MCF 10A (cell line): ENCODE data around the gene GAS2L1. TPM values are rescaled to one million over a fixed set of nuclear protein-coding genes. Genes with fewer than 3 reads are reported as not detected.

ENCODE experiments used
- BruUV-seq: library from RNA; stranded (reverse); fragments of 400-500 nt; replicated peaks from 2 replicates; lab custom pipeline; 2021; lab: Mats Ljungman, UMichigan
- CTCF ChIA-PET: fragments of 300-600 bp; sonication (Branson Sonifier 250); formaldehyde crosslinking; extraction: SDS; loops from one replicate; lab custom pipeline; 2021; ENCODE audit warnings: antibody characterized with exemption, inconsistent platforms; lab: Yijun Ruan, JAX
- POLR2A ChIA-PET: fragments of 300-600, 350-650 bp; sonication (Branson Sonifier 250); formaldehyde crosslinking; extraction: SDS; loops from one replicate; lab custom pipeline; 2020; ENCODE audit warnings: antibody characterized with exemption, inconsistent platforms; lab: Yijun Ruan, JAX
- DNase-seq: peaks from one replicate; pipeline ENCODE4 v3.0.0-alpha.2; 2018; ENCODE audit not compliant: unreplicated experiment
- H3K27ac Mint-ChIP-seq: one replicate; pipeline ENCODE4 v1.8.0; 2022; ENCODE audit warnings: mild to moderate bottlenecking, low read depth, mixed read lengths; ENCODE audit not compliant: unreplicated experiment
- H3K27me3 Mint-ChIP-seq: one replicate; pipeline ENCODE4 v1.8.0; 2022; ENCODE audit warnings: mixed read lengths; ENCODE audit not compliant: insufficient read depth, unreplicated experiment
- H3K36me3 Mint-ChIP-seq: one replicate; pipeline ENCODE4 v1.8.0; 2022; ENCODE audit warnings: mild to moderate bottlenecking, moderate library complexity, mixed read lengths; ENCODE audit not compliant: insufficient read depth, unreplicated experiment
- H3K4me1 Mint-ChIP-seq: one replicate; pipeline ENCODE4 v1.8.0; 2022; ENCODE audit warnings: mixed read lengths; ENCODE audit not compliant: insufficient read depth, unreplicated experiment
- H3K4me3 Mint-ChIP-seq: one replicate; pipeline ENCODE4 v1.8.0; 2022; ENCODE audit warnings: mild to moderate bottlenecking, moderate library complexity, mixed read lengths; ENCODE audit not compliant: unreplicated experiment
- H3K9me3 Mint-ChIP-seq: one replicate; pipeline ENCODE4 v1.8.0; 2022; ENCODE audit warnings: mixed read lengths; ENCODE audit not compliant: unreplicated experiment
- intact Hi-C: fragments of 100-400 bp; cut with micrococcal nuclease; formaldehyde crosslinking; loops from 2 replicates; pipeline ENCODE4 v1.14.1; 2022
- total RNA-seq: library from RNA; stranded (reverse); gene quantifications from 2 replicates; pipeline ENCODE4 v1.2.3, GENCODE V29; 2022
- TF ChIP-seq, protein P1 (sequence below): fragments of 200-600 bp; IDR thresholded peaks from one replicate; pipeline ENCODE4 v1.8.0; 2022; ENCODE audit warnings: antibody characterized with exemption, mild to moderate bottlenecking; ENCODE audit not compliant: unreplicated experiment

GAS2L1 gene
- total RNA-seq, 1 experiment from 2014 or later, result 17.2 TPM

- DNase-seq, result no peak
- intact Hi-C loops, result no loop called here
- POLR2A ChIA-PET, result interaction anchor here (1.2 kb wide), 1 partner anchor 18 kb away, joined by 4 read pairs; no protein-coding TSS in a partner anchor
- CTCF ChIA-PET, result no interaction called here
- H3K36me3 Mint-ChIP-seq, result peaks cover 38% of the 10 kb centered on the region
- no peaks in the 10 kb centered on the region for H3K27me3 Mint-ChIP-seq
- TF ChIP-seq, protein P1, sequence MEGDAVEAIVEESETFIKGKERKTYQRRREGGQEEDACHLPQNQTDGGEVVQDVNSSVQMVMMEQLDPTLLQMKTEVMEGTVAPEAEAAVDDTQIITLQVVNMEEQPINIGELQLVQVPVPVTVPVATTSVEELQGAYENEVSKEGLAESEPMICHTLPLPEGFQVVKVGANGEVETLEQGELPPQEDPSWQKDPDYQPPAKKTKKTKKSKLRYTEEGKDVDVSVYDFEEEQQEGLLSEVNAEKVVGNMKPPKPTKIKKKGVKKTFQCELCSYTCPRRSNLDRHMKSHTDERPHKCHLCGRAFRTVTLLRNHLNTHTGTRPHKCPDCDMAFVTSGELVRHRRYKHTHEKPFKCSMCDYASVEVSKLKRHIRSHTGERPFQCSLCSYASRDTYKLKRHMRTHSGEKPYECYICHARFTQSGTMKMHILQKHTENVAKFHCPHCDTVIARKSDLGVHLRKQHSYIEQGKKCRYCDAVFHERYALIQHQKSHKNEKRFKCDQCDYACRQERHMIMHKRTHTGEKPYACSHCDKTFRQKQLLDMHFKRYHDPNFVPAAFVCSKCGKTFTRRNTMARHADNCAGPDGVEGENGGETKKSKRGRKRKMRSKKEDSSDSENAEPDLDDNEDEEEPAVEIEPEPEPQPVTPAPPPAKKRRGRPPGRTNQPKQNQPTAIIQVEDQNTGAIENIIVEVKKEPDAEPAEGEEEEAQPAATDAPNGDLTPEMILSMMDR, result no peak
- no peak overlapping the region for H3K4me3 Mint-ChIP-seq
- no TSS peak for BruUV-seq
- no peak overlapping the region for H3K27ac Mint-ChIP-seq
- no peaks in the 10 kb centered on the region for H3K9me3 Mint-ChIP-seq
- H3K4me1 Mint-ChIP-seq, result peaks cover 5% of the 10 kb centered on the region
These were observed 24.3 kb downstream of the GAS2L1 start for GRCh38 chr22:29330753-29331152.

DNA sequence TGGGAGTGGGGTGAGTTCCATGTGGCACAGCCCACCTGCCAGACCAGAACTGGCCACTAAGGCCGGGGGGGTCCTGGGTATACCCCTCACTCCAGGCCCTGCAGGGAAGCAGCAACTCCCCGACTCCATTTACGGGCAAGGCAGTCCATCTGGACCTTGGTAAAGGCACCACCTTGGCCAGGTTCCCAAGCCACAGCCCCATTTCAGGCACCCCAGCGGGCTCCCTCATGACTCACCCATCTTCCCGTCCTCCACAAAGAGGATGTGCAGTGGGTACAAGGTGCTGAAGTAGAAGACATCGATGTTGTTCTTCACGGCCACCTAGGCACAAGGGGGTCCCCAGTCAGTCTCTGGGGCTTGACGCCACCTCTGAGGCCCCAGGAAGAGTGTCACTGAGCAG lies 24.8 kb downstream of the GAS2L1 start:
- POLR2A ChIA-PET, result no interaction called here

DNA sequence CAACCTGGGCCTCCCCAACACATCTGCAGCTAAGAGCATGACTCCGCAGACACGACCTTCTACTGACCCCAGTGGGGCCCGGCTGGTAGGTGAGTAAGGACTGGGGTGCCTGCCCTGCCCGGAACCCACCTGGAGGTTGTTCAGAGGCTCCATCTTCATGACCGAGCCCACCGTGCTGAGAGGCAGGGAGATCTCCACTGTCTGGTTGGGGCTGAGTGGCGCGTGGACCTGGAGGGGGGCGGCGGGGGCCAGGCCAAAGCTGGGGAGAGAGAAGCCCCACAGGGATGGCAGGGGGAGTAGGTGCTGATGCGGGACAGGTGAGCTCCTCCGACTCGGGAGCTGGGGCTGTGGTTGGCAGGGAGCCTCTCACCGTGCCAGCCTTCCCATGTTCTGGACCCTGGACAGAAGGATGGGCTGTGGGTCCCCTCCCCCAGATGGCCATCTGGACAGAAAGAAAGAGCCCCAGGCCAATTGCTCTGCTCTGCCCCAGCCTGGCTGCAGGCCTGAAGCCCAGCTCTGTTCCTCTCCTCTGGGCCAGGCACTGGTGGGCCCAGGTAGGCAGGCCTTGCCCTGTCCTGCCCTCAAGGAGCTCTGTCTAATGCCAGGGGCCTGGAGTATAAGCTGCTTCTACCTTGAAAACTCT lies 25.3 kb downstream of the GAS2L1 start:
- Mint-ChIP-seq H3K9me3 (no peaks in the 10 kb centered on the region), H3K4me1 (peaks cover 5% of the 10 kb centered on the region), H3K27me3 (no peaks in the 10 kb centered on the region), H3K4me3 (no peak overlapping the region), H3K27ac (no peak overlapping the region), H3K36me3 (peaks cover 37% of the 10 kb centered on the region)
- intact Hi-C loops, result no loop called here
- BruUV-seq, result no TSS peak
- ChIA-PET CTCF (no interaction called here), POLR2A (no interaction called here)
- TF ChIP-seq, protein P1, result no peak
- DNase-seq, result no peak

More for the DNA sequence above, 24.8 kb downstream of the GAS2L1 start:
- intact Hi-C loops, result no loop called here
- peak; percentile 58 for DNase-seq
- BruUV-seq, result no TSS peak
- no peaks in the 10 kb centered on the region for H3K9me3 Mint-ChIP-seq
- H3K4me1 Mint-ChIP-seq, result peaks cover 5% of the 10 kb centered on the region
- no peak overlapping the region for H3K27ac Mint-ChIP-seq
- H3K4me3 Mint-ChIP-seq, result no peak overlapping the region
- TF ChIP-seq, protein P1, result no peak
- no peaks in the 10 kb centered on the region for H3K27me3 Mint-ChIP-seq
- peaks cover 37% of the 10 kb centered on the region for H3K36me3 Mint-ChIP-seq
- CTCF ChIA-PET, result no interaction called here

- H3K4me3 Mint-ChIP-seq, result no peak overlapping the region
- H3K36me3 Mint-ChIP-seq, result peaks cover 36% of the 10 kb centered on the region
- BruUV-seq, result no TSS peak
- intact Hi-C loops, result no loop called here
- no peaks in the 10 kb centered on the region for H3K9me3 Mint-ChIP-seq
- no peaks in the 10 kb centered on the region for H3K27me3 Mint-ChIP-seq
- no peak overlapping the region for H3K27ac Mint-ChIP-seq
- TF ChIP-seq, protein P1, result no peak
- peaks cover 5% of the 10 kb centered on the region for H3K4me1 Mint-ChIP-seq
- ChIA-PET CTCF (interaction anchor here (0.5 kb wide), 1 partner anchor 47 kb away, joined by 3 read pairs; no protein-coding TSS in a partner anchor), POLR2A (no interaction called here)
- no peak for DNase-seq
These were observed 26.5 kb downstream of the GAS2L1 start for GRCh38 chr22:29332886-29333496.
